Stimulated activated CD4-positive, alpha-beta T cell treated with anti-CD3 and anti-CD28 coated beads, Interleukin-2, amount 100 ng/mL, for 48 hours (primary cell): ENCODE results near the gene PP2D1.
A peak's percentile ranks its signal among the peaks of the same experiment; 100 is the strongest.
"Not testable (repeated sequence)": the region's sequence is repeated elsewhere in the genome, so short reads cannot be mapped to it uniquely, and the experiment has no call there.

Experiments
- DNase-seq, 2 donors: peaks; one replicate each; pipeline ENCODE4 v3.0.0-alpha.2; 2020

The PP2D1 gene

GRCh38 chr3:19967208-19967607, 44.9 kb downstream of the PP2D1 start:
- no peak for DNase-seq

GRCh38 chr3:19961960-19962359, 50.1 kb downstream of the PP2D1 start:
- DNase-seq, result no peak

- no peak for DNase-seq
These were observed 51.4 kb downstream of the PP2D1 start for GRCh38 chr3:19960696-19961095.

DNA sequence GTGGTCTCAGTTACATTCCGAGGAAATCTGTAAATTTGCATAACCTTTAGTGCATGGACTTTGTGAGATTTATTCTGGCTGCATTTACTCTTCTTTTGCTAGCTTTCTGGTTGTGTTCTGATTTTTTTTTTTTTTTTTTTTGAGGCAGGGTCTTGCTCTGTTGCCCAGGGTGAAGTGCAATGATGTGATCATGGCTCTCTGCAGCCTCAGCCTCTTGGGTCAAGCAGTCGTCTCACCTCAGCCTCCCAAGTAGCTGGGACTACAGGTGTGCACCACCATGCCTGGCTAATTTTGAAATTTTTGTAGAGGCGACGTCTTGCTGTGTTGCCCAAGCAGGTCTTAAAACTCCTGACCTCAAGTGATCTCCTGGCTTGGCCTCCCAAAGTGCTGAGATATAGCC, 52.6 kb downstream of the PP2D1 start:
- DNase-seq, result no peak

DNA sequence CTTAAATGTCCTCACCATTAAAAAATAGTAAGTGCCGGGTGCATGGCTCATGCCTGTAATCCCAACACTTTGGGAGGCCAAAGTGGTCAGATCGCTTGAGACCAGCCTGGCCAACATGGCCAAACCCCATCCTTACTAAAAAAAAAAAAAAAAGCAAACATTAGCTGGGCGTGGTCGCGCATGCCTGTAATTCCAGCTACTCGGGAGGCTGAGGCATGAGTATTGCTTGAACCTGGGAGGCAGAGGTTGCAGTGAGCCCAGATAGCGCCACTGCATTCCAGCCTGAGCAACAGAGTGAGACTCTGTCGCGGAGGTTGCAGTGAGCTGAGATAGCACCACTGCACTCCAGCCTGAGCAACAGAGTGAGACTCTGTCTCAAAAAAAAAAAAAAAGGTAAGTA, 54.7 kb downstream of the PP2D1 start:
- not testable (repeated sequence) for DNase-seq

GRCh38 chr3:19954676-19955075, 57.4 kb downstream of the PP2D1 start:
- DNase-seq, result no peak

DNA sequence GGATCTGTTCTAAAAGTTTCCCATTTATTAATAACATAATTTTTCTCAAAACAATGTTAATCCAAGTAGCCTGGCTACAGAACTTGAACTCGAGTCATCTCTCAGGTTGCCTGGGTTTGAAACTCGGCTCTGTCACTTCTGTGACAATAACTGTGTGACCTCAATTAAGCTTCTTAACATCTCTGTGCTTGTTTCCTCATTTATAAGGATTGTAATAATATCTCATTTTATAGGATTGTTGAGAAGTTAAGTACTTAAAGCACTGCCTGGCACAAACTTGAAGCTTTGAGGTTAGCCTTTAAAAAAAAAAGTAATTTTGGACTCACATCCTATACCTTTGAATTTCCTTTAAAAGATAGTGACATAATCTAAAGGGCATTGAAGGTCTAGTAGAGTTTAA, 61.7 kb downstream of the PP2D1 start:
- no peak for DNase-seq

DNA sequence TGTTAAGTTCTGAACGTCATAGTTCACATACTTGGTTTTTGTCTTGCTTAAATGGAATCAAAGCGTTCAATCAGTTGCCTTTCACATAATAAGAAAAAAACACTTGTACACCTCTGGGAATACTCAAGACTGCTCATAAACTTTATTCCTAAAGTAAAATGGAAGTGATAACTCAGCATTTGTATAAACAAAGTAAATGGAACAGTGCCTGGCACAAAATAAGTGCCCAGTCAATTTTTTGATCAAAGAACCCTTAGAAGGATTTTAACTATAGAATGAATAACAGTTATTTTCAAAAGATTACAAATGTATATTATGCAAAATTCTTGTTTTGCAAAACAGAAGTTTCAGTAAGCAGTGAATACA, 63.9 kb downstream of the PP2D1 start:
- no peak for DNase-seq

DNA sequence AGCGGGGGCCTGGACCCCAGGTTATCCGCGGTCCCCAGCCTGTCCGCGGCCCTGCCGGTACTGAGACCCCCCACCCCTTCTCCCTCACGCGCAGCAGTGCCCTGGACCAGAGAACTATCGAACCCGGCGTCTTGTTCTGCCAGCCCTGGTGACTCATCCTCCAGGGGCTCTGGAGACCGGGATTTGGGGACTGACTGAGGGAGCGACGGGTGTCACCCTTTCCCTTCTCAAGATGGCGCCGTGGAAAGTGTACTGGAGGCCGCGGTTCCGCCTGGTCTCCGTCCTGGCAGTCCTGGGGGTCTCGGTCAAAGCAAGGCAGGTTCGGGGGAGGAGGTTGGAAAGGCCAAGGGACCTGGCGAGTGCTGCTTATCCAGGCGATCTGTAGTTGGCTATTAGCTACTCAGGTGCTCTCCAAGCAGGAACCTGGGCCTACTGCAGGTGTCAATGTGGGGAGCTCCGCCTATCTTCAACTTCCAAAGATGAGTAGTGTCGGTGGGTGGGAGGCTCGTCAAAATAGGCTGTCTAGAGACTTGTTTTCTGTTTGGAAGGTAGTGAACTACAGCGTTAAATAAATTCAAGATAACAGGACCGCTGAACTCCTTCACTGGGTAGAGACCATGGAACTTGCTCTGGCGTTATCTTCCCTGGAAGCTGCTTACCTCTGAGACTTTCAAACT, 64.4 kb downstream of the PP2D1 start:
- peak in 1 of 2 donors; percentile 25 for DNase-seq

DNA sequence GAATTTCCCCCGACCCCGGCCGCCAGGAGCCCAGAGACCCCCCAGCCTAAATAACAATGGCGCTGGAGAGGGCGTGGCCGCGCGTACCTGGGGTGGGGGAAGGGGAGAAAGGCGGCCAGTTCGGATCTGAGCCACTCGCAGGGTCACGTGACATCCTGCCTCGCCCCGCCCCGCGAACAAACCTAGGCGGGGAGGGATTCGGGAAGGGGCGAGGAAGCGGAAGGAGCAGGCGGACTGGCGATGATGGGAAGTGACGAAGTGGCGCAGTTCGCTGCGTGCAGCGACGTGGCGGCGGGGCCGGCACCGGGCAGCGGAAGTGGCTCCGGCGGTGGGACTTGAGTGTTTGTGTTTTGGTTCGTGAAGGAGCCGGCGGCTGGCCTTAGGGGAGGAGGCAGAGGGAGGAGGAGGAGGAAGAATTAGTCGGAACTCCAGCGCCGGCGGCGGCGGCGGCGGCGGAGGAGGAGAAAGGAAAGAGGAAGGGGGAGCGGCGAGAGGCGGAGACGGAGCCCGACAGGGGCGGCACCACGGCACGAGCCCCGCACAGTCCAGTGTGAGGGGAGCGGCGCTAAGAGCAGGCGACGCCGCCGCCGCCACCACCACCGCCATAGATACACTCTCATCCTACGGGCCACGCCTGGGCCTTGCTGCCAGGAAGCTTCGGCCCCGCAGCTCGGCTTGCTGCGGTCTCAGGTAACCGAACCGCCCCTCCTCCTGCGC, 65.1 kb downstream of the PP2D1 start, which contains the start of gene RAB5A:
Gene RAB5A, plus strand, starts transcription at position 266 of the 717 bp plus-strand sequence. CDS start 3,802 bp downstream, outside the sequence.
- peak; percentile 91 to 92 for DNase-seq

GRCh38 chr3:19945969-19946831, 65.9 kb downstream of the PP2D1 start:
- DNase-seq, result no peak

DNA sequence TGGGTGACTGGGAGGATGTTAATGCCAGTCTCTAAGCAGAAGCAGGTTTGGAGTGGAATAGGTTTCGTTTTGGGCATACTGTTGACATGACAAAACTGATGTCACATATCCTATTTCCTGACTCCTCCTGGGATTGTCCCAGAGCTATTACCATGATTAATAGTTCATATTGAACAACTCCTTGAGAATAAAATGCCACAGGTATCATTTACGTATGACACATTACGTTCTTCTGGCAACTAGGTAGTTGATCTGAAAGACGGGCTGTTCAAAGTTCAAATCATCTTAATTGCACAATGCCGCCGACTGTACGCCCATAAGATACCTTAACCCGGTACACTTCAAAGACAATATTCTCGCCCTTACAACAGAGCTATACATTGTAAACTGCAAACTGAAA, 66.5 kb downstream of the PP2D1 start:
- DNase-seq, result no peak

DNA sequence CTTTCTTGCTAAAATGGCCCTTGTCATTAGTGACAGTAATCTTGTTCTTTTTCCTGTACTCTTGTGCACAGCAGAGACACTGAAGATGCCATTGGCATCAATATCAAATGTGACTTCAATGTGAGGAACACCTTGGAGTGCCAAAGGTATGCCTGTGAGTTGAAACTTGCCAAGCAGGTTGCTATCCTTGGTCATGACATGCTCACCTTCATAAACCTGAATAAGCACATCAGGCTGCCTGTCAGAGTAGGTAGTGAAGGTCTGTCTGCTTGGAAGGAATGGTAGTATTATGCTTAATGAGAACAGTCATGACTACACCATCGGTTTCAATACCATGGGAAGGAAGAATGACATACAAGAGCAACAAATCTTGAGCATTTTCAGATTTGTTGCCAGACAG, 71.4 kb downstream of the PP2D1 start:
- DNase-seq, result no peak

DNA sequence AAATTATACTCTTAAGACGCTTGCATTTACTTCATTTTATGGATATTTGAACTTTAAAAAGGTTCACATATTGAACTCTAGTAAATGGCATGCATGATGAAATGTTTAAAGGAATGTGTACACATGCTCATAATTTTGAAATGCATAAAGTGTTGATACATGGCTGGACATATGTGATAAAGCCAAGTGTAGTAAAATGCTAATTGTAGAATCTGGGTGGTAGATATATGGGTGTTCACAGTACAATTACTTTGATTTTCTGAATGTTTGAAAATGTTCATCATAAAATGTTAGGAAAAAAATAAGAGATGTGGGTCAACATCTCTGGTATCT, 73.8 kb downstream of the PP2D1 start:
- DNase-seq, result no peak

DNA sequence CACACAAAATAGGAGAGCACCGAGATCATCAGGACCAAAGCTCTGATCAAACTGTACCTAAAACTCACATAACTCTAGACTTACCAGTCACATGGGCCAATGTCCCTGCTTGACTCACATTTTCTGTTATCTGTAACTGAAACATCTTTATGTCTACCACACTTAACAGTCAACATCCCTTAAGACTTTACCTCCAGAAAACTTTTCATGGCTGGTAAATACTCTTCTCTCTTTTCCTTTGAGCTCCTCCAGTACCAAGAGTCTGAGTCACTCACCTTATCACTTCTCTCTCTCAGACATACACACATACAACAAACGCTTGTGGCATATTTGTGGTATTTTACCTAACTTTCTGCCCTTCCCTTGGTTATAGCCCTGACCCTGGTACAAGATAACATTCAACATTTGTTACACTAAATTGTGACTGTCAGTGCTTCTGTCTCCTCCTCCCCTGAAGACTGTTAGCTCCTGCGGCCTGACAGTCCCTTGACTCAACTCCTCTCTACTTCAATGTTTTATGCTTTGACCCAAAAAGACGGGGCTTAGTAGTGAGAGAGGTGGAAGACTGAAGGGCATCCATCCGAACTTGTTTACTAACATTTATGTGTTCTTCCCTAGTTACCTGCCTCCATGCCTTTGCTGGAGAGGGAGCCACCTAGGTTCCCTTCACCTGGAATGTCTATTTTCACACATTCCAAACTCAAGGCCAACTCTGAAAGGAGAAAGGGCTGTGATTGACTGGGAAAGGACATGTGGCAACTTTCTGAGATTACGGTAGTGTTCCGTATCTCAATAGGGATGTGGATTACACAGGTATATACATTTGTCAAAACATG, 74.4 kb downstream of the PP2D1 start:
- no peak for DNase-seq
